GM12892 (cell line): ENCODE results near the gene PBX1.

Experiments used
- DNase-seq: peaks from one replicate; pipeline ENCODE4 v3.0.0; 2011; ENCODE audit not compliant: insufficient read length
- FAIRE-seq: peaks from 2 replicates; lab custom pipeline; 2011; peaks lifted over from hg19 to GRCh38; lab: Jason Lieb, UNC
- POLR2A ChIP-seq: IDR thresholded peaks from 2 replicates; pipeline ENCODE4 v1.6.1; 2011; ENCODE audit warnings: low read depth, low read length, control low read depth
- POLR2AphosphoS5 ChIP-seq: IDR thresholded peaks from 2 replicates; pipeline ENCODE4 v1.6.1; 2011; ENCODE audit warnings: low read depth, low read length, control low read depth
- TAF1 ChIP-seq: IDR thresholded peaks from 2 replicates; pipeline ENCODE4 v1.6.1; 2011; ENCODE audit warnings: low read depth, mild to moderate bottlenecking, control low read depth, low read length, borderline replicate concordance

PBX1 gene

GRCh38 chr1:164801246-164801731, 242.3 kb downstream of the PBX1 start:
- FAIRE-seq (no peak), DNase-seq (no peak)
- TF ChIP-seq POLR2AphosphoS5 (no peak), TAF1 (no peak), POLR2A (no peak)

GRCh38 chr1:164801791-164802502, 243.0 kb downstream of the PBX1 start:
- TF ChIP-seq POLR2AphosphoS5 (no peak), TAF1 (no peak), POLR2A (no peak)
- DNase-seq (no peak), FAIRE-seq (no peak)

GRCh38 chr1:164802529-164803282, 243.7 kb downstream of the PBX1 start:
- TF ChIP-seq POLR2AphosphoS5 (no peak), TAF1 (no peak), POLR2A (no peak)
- DNase-seq (no peak), FAIRE-seq (no peak)

- DNase-seq (no peak), FAIRE-seq (no peak)
- TF ChIP-seq POLR2AphosphoS5: no peak
- no peak for TF ChIP-seq TAF1
- TF ChIP-seq POLR2A: no peak
Observed at GRCh38 chr1:164803366-164803765, 244.4 kb downstream of the PBX1 start.

- DNase-seq: no peak
Observed at GRCh38 chr1:164804366-164804765, 245.4 kb downstream of the PBX1 start.

GRCh38 chr1:164805399-164805798, 246.4 kb downstream of the PBX1 start:
- no peak for TF ChIP-seq TAF1
- TF ChIP-seq POLR2A: no peak
- no peak for TF ChIP-seq POLR2AphosphoS5
- no peak for DNase-seq
- FAIRE-seq: no peak

More at GRCh38 chr1:164804366-164804765, 245.4 kb downstream of the PBX1 start:
- TF ChIP-seq TAF1: no peak
- TF ChIP-seq POLR2AphosphoS5: no peak
- TF ChIP-seq POLR2A: no peak
- FAIRE-seq: no peak

GRCh38 chr1:164806531-164806930, 247.5 kb downstream of the PBX1 start:
- DNase-seq (no peak), FAIRE-seq (no peak)
- TF ChIP-seq POLR2AphosphoS5 (no peak), POLR2A (no peak), TAF1 (no peak)

GRCh38 chr1:164813776-164814175, 254.8 kb downstream of the PBX1 start:
- FAIRE-seq (no peak), DNase-seq (no peak)
- TF ChIP-seq POLR2AphosphoS5 (no peak), POLR2A (no peak), TAF1 (no peak)

- TF ChIP-seq POLR2A: no peak
- TF ChIP-seq TAF1: no peak
- no peak for TF ChIP-seq POLR2AphosphoS5
- DNase-seq: no peak
Observed at GRCh38 chr1:164821648-164822047, 262.7 kb downstream of the PBX1 start.

GRCh38 chr1:164823486-164824279, 264.7 kb downstream of the PBX1 start:
- TF ChIP-seq POLR2A (no peak), POLR2AphosphoS5 (no peak), TAF1 (no peak)
- no peak for DNase-seq
- no peak for FAIRE-seq

More at GRCh38 chr1:164821648-164822047, 262.7 kb downstream of the PBX1 start:
- FAIRE-seq: no peak

GRCh38 chr1:164824542-164824941, 265.6 kb downstream of the PBX1 start:
- TF ChIP-seq POLR2A: no peak
- no peak for TF ChIP-seq POLR2AphosphoS5
- no peak for TF ChIP-seq TAF1
- no peak for DNase-seq
- FAIRE-seq: no peak

- TF ChIP-seq TAF1 (no peak), POLR2AphosphoS5 (no peak), POLR2A (no peak)
- FAIRE-seq (no peak), DNase-seq (no peak)
Observed at GRCh38 chr1:164830628-164831027, 271.6 kb downstream of the PBX1 start.

- FAIRE-seq (no peak), DNase-seq (no peak)
- TF ChIP-seq TAF1 (no peak), POLR2AphosphoS5 (no peak), POLR2A (no peak)
Observed at GRCh38 chr1:164834641-164835040, 275.7 kb downstream of the PBX1 start.
